AG04449 (cell line): Measurements from ENCODE around the gene ZNF619.

Experiments used
- CTCF ChIA-PET: fragments of 350-600 bp; formaldehyde crosslinking; extraction: SDS; loops from one replicate; lab custom pipeline; 2021; ENCODE audit warnings: antibody characterized with exemption; lab: Yijun Ruan, JAX
- POLR2A ChIA-PET: fragments of 400-600, 350-600 bp; formaldehyde crosslinking; extraction: SDS; loops from one replicate; lab custom pipeline; 2020; ENCODE audit warnings: antibody characterized with exemption, inconsistent platforms; lab: Yijun Ruan, JAX
- DNase-seq: peaks from one replicate; pipeline ENCODE4 v3.0.0-alpha.2; 2010; ENCODE audit warnings: low read depth, low spot score
- H3K4me3 ChIP-seq: 2 replicates; pipeline ENCODE4 v1.5.1; 2011; ENCODE audit warnings: low read depth, mild to moderate bottlenecking, control low read depth, low read length
- CTCF ChIP-seq: IDR thresholded peaks from one replicate; pipeline ENCODE4 v1.5.1; 2011; ENCODE audit warnings: mild to moderate bottlenecking, moderate library complexity, low read length, control low read depth, inconsistent platforms; ENCODE audit not compliant: insufficient read depth; ENCODE audit errors: missing control alignments

The ZNF619 gene

GRCh38 chr3:40518848-40519247, 41.9 kb downstream of the ZNF619 start:
- no peak for DNase-seq
- no peak for TF ChIP-seq CTCF
- H3K4me3 ChIP-seq, result no peak overlapping the region
- ChIA-PET CTCF (interaction anchor here (0.8 to 1.1 kb wide), 2 partner anchors 11 to 1361 kb away, joined by 3 read pairs; no protein-coding TSS in a partner anchor), POLR2A (interaction anchor here (0.7 kb wide), 1 partner anchor 1165 kb away, joined by 3 read pairs; no protein-coding TSS in a partner anchor)

GRCh38 chr3:40521254-40521653, 44.3 kb downstream of the ZNF619 start:
- no peak for DNase-seq
- no peak overlapping the region for H3K4me3 ChIP-seq
- CTCF ChIA-PET, result interaction anchor here (0.9 kb wide), 1 partner anchor 56 kb away, joined by 3 read pairs; no protein-coding TSS in a partner anchor
- POLR2A ChIA-PET, result no interaction called here
- TF ChIP-seq CTCF, result no peak

DNA sequence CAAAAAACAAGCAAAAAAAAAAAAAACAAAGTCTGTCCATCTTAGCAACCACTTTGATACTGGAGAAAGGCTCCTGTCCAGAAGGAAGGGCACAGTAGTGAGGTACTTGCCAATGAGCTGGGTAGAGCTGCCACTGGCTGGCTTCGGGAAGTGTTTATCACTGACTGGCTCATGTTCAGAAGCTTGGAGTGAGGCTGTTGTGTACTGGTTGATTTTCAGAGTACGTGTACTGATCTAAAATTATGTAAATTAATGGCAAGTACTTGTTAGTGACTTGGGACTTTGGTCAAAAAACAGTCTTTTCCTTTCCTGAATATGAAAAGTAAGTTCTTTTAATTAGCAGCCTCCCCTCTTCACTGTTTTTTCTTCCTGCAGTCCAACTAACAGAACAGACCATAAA, 46.9 kb downstream of the ZNF619 start:
- DNase-seq, result no peak
- ChIA-PET POLR2A (interaction anchor here (1.1 to 1.4 kb wide), 2 partner anchors 7 to 47 kb away, joined by 5 read pairs; partner anchors contain the start of gene ZNF619), CTCF (interaction anchor here (0.6 to 1.0 kb wide), 2 partner anchors 195 to 215 kb away, joined by 3 read pairs; no protein-coding TSS in a partner anchor)
- TF ChIP-seq CTCF, result no peak
- no peak overlapping the region for H3K4me3 ChIP-seq

DNA sequence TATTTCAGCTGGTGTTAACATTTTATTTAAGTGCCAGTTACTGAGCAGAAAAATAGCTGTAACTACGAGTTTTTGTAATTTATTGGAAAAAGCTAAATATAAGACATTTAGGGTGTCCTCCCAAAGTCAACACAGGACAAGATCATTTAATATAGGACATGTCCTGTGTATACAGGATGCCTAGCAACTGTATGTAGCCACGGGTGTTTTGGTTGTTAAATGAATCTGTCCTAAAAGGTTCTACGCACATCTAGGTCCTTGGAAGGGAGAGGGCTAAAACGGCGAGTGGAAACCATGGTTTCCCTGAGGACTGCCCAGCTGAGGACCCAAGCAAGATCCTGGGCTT, 47.3 kb downstream of the ZNF619 start:
- CTCF ChIA-PET, result interaction anchor here (0.6 to 1.8 kb wide), 5 partner anchors 13 to 1575 kb away, joined by 3 to 4 read pairs (median 3); no protein-coding TSS in a partner anchor
- peak overlapping the region; percentile 77 for H3K4me3 ChIP-seq
- no peak for DNase-seq
- TF ChIP-seq CTCF, result no peak
- POLR2A ChIA-PET, result interaction anchor here (0.9 to 1.4 kb wide), 5 partner anchors 8 to 675 kb away, joined by 3 to 5 read pairs (median 4); partner anchors contain the start of genes CTNNB1 and ZNF619

DNA sequence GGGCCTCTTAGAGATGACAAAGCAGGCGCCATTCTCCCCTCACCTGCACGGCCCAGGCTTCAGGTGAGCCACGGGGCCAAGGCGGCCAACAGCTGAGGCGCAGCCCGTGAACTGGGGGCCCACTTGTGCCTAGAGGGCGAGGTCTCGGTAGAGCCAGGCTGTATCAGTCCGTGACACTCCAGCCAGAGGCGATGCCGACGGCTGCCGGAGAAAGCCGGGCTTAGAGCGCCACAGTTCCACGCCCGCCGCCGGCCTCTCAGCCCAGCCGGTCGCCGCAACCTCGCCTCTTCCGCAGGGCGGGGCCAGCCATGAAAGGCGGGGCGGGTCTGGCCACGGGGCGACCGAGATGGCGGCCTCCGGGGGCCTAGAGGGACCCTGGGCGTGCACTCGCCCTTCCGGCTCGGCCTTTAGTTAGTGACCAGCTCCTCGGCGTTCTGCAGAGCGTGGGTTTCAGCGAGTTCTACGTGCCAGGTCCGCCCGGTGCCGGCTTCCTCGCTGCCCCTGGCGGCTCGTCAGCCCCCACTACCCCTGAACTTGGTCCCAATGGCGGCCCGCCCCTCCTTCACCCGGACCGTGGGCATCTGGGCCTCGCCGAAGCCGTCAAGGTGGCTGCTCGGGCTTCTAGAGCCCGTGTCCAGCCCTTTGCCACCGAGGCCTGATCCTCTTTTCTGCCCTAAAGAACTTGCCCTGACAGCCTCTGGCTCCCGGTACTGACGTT, 47.8 kb downstream of the ZNF619 start, which contains the start of gene ZNF621:
ZNF621 (plus strand) TSS at position 393 of the 718 bp plus-strand sequence. CDS start 881 bp downstream, outside the sequence.
- no peak for TF ChIP-seq CTCF
- ChIA-PET CTCF (interaction anchor here (0.6 to 1.8 kb wide), 7 partner anchors 12 to 1575 kb away, joined by 3 to 4 read pairs (median 3); no protein-coding TSS in a partner anchor), POLR2A (interaction anchor here (0.9 to 1.4 kb wide), 5 partner anchors 8 to 675 kb away, joined by 3 to 5 read pairs (median 4); partner anchors contain the start of genes CTNNB1 and ZNF619)
- no peak for DNase-seq
- H3K4me3 ChIP-seq, result peak within 1 kb of the TSS; percentile 77

- POLR2A ChIA-PET, result no interaction called here
Measured at GRCh38 chr3:40528426-40528825, 51.5 kb downstream of the ZNF619 start.

More at GRCh38 chr3:40528426-40528825, 51.5 kb downstream of the ZNF619 start:
- TF ChIP-seq CTCF, result no peak
- no peak for DNase-seq
- H3K4me3 ChIP-seq, result no peak overlapping the region
- CTCF ChIA-PET, result no interaction called here
